HL-60 (cell line): ENCODE data around the gene FERMT3.

ENCODE experiments used
- POLR2AphosphoS5 ChIP-seq: IDR thresholded peaks from 2 replicates; pipeline ENCODE4 v1.6.1; 2012; ENCODE audit warnings: low read depth
- REST ChIP-seq: IDR thresholded peaks from 2 replicates; pipeline ENCODE4 v1.6.1; 2012; ENCODE audit warnings: low read depth; ENCODE audit not compliant: insufficient replicate concordance
- TF ChIP-seq, protein P1 (sequence below): IDR thresholded peaks from one replicate; pipeline ENCODE4 v1.5.1; 2011; ENCODE audit warnings: low read length, control low read depth, inconsistent platforms; ENCODE audit not compliant: insufficient read depth

GRCh38 chr11:64222651-64223000, 16.1 kb downstream of the FERMT3 start:
- TF ChIP-seq, protein P1, sequence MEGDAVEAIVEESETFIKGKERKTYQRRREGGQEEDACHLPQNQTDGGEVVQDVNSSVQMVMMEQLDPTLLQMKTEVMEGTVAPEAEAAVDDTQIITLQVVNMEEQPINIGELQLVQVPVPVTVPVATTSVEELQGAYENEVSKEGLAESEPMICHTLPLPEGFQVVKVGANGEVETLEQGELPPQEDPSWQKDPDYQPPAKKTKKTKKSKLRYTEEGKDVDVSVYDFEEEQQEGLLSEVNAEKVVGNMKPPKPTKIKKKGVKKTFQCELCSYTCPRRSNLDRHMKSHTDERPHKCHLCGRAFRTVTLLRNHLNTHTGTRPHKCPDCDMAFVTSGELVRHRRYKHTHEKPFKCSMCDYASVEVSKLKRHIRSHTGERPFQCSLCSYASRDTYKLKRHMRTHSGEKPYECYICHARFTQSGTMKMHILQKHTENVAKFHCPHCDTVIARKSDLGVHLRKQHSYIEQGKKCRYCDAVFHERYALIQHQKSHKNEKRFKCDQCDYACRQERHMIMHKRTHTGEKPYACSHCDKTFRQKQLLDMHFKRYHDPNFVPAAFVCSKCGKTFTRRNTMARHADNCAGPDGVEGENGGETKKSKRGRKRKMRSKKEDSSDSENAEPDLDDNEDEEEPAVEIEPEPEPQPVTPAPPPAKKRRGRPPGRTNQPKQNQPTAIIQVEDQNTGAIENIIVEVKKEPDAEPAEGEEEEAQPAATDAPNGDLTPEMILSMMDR, result no peak
- no peak; the same call in 1 of the 2 replicates for TF ChIP-seq POLR2AphosphoS5
- TF ChIP-seq REST, result no peak
